GM21423 (cell line): ENCODE measurements around the gene KCNMB1.
"Not testable (repeated sequence)": the region's sequence is repeated elsewhere in the genome, so short reads cannot be mapped to it uniquely, and the experiment has no call there.

ENCODE experiments used
- ATAC-seq: cut with Tn5 transposase; IDR thresholded peaks from one replicate; pipeline ENCODE4 v1.9.1; 2021; ENCODE audit warnings: mild to moderate bottlenecking, moderate library complexity; ENCODE audit not compliant: unreplicated experiment

KCNMB1 gene

DNA sequence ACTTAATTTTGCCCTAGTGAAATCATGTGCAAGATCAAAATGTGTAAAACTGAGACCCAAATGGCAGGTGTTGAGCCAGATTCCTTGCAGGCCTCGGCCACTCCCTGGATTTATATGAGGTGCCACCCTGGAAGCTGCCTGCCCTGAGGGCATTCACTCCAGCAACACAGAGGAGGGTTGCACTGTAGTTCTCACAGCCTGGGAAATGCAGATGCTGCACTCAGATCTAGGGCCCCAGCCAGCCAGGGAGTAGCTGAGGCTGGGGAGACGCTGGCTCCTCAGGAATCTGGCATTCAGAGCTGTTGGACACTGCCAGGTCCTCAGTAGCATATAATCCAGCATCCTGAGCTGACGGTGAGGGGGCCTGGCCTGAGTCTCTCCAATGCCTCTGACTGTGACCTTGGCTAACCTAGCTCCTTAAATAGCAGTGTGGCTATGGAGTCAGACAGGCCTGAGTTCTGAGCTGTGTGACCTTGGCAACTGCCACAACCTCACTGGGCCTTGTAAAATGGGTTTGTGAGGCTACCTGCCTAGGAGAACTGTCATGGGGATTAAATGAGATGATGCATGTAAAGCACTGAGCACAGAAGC lies 8.7 kb downstream of the KCNMB1 start:
- ATAC-seq = no peak

DNA sequence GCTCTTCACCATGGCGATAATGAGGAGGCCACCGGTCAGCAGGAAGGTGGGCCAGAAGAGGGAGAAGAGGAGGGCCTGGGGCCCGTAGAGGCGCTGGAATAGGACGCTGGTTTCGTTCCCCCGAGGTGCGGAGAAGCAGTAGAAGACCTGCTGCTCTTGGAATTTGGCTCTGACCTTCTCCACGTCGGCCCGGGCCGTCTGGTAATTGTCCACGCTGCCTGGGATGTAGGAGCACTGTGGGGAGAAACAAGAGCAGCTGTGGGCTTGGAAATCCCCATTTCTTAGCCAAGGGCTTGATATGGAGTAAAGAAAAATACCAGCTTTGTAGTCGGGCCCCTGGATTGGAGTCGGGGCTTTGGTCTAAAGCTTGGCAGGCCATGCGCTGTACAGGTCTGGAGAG lies 10.4 kb downstream of the KCNMB1 start:
- no peak for ATAC-seq

DNA sequence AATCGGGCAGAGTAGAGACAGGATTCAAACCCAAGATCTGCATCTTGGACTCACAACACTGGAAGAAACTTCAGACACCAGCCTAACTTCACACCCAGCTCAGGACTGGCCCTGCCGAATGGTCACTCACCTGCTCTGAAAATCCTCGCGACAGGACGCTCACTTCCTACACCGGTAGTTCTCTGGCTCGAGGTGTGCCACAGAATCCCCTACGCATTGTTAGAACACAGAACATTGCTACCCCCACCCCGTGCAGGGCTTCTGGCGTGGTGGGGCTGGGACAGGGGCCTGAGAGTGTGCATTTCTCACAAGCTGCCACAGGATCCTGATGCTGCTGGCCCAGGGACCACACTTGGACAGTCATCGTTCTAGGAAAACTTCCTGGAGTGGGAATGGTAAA lies 12.1 kb downstream of the KCNMB1 start:
- ATAC-seq = no peak

DNA sequence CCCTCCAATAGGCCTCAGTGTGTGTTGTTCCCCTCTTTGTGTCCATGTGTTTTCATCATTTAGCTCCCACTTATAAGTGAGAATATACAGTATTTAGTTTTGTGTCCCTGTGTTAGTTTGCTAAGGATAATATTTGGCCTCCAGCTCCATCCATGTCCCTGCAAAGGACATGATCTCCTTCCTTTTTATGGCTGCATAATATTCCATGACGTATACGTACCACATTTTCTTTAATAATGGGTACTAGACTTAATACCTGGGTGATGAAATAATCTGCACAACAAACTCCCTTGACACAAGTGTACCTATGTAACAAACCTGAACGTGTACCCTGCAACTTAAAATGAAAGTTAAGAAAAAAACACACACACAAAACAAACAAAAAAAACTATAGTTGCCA lies 12.6 kb downstream of the KCNMB1 start:
- not testable (repeated sequence) for ATAC-seq

DNA sequence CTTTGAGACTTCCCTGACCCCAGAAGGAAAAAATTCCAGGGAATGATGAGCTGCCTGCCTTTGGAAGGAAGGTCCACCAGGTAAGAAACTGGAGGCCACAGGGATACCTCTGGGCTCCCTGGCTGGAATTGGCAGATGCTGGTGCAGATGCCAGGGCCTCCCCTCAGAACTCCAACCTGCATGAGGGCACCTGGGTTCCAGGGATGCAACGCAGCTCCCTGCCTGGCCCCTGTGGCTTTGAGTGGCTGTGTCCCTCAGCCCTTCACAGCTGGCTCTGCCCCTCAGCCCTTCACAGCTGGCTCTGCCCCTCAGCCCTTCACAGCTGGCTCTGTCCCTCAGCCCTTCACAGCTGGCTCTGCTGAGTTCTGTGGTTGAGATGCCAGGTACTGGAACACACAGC lies 13.9 kb downstream of the KCNMB1 start:
- ATAC-seq = no peak

DNA sequence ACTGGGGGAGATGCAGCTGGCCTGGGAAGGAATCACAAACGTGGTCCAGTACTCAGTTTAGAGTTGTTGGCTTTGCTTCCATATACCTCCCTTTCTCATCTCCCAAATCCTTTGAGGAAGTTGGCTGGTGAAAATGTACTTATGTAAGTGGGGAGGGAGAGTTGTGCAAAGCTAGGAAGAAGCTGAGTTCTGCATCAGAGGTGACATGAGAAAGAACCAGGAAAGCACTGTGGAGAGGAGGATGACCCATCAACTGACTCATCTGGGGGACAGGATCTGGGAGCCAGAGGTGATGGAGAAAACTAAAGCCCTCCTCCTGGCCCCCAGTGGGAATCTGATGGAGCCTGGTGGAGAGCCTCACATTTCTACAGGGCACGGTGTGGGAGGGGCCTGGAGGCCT lies 16.2 kb downstream of the KCNMB1 start:
- no peak for ATAC-seq

DNA sequence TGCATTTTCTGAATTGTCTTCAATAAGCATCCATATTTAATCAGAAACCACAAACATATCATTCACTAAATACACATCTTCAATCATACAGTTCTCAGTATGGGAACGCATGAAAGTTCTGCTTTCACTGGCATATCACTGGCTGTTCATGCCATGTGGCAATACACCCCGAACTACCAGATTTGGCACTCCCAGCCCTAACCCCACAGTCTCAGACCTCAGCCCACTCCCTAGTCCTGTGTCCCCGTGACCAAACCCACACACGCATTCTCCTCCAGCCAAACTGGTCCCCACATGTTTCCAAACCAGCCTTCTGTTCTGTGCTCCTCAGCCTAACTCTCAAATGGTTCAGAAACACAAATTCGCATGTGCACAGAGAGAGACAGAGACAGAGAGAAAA lies 20.6 kb downstream of the KCNMB1 start:
- ATAC-seq = no peak

DNA sequence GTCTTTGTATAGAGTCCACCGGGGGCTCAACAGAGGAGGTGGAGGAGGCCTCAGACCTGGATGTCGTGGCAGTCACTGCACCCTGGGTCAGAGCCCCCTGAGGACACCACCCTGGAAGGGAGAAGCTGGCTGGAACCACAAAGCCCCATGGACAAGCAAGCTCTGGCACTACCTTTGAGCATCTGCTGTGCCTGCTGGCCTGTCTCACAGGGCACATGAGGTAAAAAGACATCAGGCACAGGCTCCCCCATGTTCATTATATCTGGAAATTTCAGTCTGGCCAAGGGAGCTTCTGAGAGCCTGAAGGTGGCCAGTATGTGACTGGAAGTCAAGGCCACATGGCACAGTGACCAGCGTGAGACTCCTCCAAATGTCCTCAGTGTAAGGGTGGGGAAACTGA lies 22.9 kb downstream of the KCNMB1 start:
- no peak for ATAC-seq

DNA sequence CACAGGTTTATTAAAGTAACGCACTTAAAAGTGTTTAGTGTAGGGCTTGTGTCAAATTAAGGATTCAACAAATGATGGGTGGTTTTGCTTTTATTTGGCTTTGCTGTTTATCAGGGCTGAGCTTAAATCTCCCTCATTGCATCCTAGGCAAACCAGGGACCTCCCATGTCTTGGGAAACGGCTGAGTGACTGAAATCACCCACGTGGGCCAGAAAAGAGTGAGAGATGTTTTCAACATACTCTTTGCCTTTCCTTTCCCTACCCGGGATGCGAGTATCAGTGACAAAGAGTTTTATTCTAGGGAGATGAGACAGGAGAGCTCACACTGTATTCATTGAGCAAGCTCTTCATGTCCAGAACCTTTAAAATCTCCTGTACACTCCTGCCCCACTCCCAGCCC lies 23.3 kb downstream of the KCNMB1 start:
- no peak for ATAC-seq

DNA sequence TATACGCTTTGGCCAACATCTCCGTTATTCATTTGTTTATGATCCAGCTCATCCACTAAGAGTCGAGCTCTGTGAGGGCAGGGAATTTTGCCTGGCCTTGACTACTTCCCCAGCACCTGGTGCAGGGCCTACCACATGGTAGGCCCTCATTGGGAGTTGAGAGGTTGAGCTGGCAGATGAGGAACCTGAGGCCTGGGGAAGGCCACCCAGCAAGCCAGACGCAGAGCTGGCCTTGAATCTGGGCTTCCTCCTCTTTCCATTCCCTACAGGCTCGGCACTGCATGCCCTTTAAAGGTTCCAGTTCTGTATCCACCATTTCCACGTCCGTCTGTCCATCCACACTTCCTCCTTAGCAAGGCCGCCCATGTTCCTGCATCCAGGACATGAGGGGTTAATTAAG lies 24.2 kb downstream of the KCNMB1 start:
- ATAC-seq = no peak

DNA sequence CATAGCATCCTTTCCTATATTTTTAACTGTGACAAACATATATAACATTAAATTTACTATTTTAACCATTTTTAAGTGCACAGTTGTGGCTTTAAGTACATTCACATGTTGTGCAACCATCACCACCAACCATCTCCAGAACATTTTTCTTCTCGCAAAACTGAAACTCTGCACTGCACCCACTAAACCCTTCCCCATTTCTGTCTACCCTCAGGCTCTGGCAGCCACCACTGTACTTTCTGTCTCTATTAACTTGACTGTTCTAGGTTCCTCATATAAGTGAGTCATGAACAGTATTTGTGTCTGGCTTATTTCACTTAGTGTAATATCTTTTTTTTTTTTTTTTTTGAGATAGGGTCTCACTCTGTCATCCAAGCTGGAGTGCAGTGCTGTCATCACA lies 25.5 kb downstream of the KCNMB1 start:
- no peak for ATAC-seq

DNA sequence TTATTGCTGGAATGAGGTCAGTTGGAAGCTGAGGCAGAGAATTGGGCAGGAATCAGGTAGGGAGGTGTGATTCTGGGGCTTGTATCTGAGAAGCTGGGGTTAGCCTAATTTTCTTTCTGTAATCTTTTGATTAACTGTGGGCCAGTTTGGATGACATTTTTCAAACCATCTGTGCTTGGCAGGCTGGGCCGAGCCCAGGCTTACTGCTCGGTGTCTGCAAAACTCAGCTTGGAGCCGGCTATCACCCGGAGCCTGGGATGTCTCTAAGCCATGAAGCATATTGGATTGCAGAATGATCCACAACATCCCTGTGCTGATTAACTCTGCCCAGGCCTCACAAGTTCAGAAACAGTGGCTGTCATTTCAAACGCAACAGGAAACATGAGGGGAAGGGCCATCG lies 26.5 kb downstream of the KCNMB1 start:
- no peak for ATAC-seq

DNA sequence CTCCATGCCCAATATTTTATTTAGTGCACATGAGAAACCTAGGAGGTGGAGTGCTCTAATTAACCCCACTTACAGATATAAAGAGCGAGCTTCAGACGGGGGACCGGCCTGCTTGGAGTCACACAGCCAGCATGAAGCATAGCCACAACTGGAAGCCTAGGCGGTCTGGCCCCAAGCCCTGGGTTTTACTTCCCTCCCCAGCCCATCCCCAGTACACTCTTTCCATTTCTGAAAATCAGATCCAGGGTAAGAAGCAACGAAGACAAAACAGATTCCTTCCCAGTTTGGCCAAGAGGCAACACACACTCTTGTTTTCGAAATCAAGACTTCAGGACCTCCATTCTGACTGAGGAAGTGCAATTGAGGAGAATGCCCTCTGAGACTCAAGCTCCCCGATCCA lies 27.1 kb downstream of the KCNMB1 start:
- ATAC-seq = no peak

DNA sequence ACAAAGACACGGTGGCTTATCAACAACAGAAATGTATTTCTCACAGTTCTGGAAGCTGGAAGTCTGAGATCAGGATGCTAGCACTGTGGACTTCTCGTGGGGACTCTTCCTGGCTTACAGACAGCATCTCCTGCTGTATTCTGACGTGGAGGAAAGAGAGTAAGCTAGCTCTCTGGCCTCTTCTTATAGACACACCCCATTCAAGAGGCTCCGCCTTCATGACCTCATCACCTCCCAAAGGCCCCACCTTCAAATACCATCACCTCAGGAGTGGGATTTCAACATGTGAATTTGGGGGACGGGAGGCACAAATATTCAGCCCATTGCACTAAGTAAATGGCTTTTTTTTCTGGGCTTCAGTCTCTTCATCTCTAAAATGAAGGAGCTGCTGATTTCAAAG lies 27.6 kb downstream of the KCNMB1 start:
- ATAC-seq = no peak

DNA sequence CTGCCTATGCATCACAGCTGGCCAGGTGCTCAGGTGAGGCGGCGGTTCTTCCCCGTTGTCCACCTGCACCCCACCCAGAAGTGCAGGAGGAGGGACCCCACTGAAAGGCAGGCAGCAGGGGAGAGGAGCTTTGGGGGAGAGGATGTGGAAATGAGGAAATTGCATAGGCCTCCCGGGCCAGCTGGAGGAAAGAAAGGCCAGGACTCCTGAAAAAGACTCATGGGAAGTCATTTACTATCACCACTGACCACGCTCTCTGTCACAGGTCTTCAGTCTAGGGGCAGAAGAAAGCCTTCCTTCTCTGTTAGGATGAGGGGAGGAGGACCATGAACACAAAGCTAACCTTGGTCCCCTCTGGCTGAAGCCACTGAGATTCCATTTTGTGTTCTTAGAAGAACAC lies 28.1 kb downstream of the KCNMB1 start:
- ATAC-seq = no peak

DNA sequence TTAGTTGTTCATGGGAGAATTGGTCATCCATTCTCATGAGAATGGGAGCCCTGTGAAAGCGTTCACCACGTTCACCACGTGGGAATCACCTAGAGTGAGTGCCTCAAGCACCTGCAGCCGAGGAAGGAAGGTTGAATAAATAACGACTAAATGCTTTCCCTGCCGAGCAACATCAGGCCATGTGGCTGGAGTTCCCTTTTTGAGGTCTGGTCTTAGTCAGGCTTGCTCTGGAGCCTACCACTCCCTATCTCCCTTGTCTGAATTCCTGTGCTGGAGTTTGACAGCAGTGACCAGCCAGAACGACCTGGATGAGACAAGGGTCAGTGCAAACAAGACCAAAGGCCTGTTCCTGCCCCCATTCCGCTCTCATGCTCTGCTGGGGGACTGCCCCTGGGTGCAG lies 28.5 kb downstream of the KCNMB1 start:
- no peak for ATAC-seq

DNA sequence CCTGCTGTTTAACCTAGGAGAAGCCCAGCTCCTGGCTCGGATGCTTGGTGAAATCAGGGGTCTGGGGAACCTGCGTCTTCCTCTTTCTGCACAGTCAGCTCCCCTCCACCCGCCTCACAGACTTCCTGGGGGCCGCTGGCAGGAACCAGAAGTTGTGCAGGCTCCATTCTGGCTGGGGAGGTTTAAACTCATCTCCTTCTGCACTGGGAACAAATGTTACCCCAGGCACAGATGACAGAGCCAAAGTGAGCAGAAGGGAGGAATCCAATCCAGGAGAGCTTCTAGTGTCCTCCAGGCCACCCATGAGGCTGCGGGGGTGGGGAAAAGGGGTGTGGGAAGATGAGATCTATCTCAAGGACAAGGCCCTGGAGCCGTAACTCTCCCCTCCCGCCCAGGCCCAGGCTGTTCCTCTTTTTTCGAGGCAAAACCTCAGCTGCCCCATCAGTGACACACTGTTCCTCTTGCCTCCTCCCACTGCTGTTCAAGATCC lies 31.2 kb downstream of the KCNMB1 start:
- no peak for ATAC-seq

DNA sequence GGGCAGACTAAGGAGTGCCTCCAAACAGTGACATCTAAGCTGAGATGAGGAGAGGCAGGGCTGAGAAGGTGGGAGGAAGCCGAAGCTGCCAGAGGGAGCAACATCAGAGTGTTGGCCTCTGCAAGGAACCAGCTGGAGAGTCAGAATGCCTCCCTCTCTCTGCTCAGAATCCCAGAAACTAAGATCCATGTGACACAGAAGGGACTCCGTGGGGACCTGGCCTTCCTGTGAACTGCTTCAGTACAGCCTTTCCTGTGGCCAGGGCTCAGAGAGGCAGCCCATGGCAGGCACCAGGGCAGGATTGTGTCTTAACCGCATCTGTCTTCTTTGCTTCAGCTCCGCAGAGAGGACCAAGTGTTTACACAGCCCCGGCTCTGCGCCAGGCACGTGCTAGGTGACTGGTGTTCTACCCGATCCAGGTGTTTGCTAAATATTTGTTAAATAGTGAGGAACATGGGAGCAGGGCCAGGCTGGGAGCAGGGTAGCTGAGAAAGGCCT lies 33.5 kb downstream of the KCNMB1 start:
- no peak for ATAC-seq

DNA sequence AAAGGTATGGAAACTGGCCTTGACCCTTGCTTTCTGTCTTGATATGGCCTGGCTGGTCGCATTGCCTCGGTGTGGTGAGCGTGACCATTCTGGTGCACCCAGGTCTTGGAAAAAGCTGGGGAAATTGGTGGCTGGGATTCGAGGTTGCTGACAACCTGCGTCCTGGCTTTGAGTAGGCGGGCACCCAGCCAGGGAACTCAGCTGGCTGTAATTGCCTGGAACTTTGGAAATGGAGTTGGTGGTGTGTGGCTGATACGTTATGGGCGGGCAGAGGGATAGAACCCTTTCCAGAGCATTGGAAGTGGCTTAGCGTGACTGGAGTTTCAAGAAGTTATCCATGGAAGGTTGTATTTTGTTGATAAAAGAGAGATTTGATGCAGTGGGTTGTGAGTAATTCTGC lies 35.2 kb downstream of the KCNMB1 start:
- no peak for ATAC-seq

DNA sequence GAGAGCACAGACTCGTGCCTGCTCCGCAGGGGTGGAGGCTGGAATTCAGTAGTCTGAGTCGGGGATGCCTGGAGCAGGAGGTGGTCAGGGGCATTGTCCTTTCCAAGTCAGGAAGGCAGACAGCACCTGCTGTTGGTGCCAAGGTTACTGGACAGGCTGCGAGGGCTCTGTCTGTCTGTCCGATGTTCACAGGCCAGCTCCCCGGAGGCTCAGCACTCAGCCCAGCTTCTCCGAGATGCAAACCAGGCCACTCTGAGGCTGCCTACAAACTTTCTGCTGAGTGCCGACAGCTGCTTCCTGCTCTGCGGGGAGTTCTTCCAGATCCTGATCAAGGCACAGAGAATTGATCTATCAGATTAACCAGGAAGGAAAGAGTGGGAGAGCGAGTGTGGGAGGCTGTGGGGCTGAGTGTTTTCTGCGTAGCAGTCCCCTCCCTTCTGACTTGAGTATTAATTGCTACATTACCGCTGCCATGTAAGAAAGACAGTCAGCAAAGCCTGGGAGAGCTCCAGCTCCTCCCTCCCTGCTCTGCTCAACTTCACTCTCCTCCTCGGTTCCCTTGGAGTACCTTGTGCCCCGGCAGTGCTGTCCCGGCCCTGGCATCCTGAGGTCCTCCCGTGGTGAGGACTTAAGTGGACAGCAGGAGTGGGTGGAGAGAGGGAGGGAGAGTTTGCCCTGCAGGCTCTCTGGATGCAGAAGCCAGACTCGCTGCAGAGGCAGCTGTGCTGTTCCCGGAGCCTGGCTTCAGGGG lies 36.0 kb downstream of the KCNMB1 start:
- ATAC-seq = no peak

DNA sequence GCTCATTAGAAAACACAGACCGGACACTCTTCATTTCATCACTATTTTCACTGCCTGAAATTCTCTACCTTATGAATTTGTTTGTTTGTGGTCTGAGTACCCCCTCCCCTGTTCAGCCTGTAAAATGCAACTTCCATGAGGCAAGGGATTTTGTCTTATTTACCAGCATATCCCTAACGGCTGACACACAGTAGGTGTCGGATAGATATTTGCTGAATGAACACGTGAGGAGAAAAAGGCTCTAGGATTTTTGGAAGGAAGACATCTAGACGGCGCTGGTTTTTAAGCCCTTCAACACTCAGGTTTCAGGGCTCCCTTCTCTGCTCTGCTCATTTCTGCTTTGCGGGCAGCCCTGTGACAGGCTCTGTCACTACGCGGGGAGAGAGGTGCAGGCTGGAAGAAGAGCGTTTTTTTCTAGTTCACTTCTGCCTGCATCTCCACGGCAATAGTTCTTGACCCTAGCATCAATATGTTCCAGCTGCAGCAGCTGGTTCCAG lies 41.0 kb downstream of the KCNMB1 start:
- ATAC-seq = no peak

DNA sequence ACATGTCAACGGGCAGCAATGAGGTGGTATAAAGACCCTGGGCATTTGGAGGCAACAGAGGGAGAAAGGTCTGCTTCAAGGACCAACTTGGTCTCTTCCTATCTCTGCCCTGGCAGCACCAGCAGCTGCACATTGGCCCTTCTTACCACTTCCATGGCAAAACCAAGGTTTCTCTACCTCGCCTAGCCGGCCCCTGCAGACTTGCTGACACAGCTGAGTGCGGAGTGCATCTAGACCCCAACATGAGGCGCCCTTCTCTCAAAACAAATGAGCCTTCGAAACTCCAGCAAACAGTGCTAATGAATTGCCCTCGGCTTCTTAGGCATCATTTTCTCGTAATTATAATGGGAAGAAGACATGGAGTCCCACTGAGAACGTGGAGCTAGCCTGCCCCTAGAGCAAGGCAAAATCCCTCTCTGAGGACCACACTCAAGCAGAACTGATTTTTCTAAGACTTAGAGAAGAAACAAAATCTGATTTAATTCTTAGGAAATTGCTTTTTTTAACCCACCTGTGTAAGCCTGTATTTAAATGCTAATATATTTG lies 42.1 kb downstream of the KCNMB1 start:
- no peak for ATAC-seq
